HG03565 (cell line): Measurements from ENCODE around the gene FTL.
A peak's percentile ranks its signal among the peaks of the same experiment; 100 is the strongest.
"Not testable (repeated sequence)": the region's sequence is repeated elsewhere in the genome, so short reads cannot be mapped to it uniquely, and the experiment has no call there.

Source experiments
- ATAC-seq: cut with Tn5 transposase; IDR thresholded peaks from one replicate; pipeline ENCODE4 v1.9.1; 2021; ENCODE audit warnings: mild to moderate bottlenecking, moderate library complexity; ENCODE audit not compliant: unreplicated experiment

FTL gene

GRCh38 chr19:48965040-48965805 lies at the start of gene FTL:
FTL (plus strand) TSS chr19:48965309; CDS start chr19:48965508, 199 bp downstream.
- peak; percentile 48 for ATAC-seq

GRCh38 chr19:48915757-48916156 lies 49.4 kb upstream of the FTL start:
- ATAC-seq: no peak

- no peak for ATAC-seq
Observed at GRCh38 chr19:48918071-48918470, 47.0 kb upstream of the FTL start.

- ATAC-seq: no peak
Observed at GRCh38 chr19:48918801-48919247, 46.3 kb upstream of the FTL start.

GRCh38 chr19:48919271-48919670 lies 45.8 kb upstream of the FTL start:
- not testable (repeated sequence) for ATAC-seq

- ATAC-seq: no peak
Observed at GRCh38 chr19:48920949-48921348, 44.2 kb upstream of the FTL start.

- no peak for ATAC-seq
Observed at GRCh38 chr19:48921721-48922500, 43.2 kb upstream of the FTL start.

GRCh38 chr19:48922548-48923490 lies 42.3 kb upstream of the FTL start:
- ATAC-seq: no peak

- no peak for ATAC-seq
Observed at GRCh38 chr19:48925240-48925843, 39.8 kb upstream of the FTL start.

- ATAC-seq: not testable (repeated sequence)
Observed at GRCh38 chr19:48925890-48926289, 39.2 kb upstream of the FTL start.

GRCh38 chr19:48926909-48927308 lies 38.2 kb upstream of the FTL start:
- ATAC-seq: no peak

GRCh38 chr19:48927692-48928091 lies 37.4 kb upstream of the FTL start:
- ATAC-seq: not testable (repeated sequence)

- ATAC-seq: no peak
Observed at GRCh38 chr19:48928164-48929025, 36.7 kb upstream of the FTL start.

- ATAC-seq: no peak
Observed at GRCh38 chr19:48933382-48933932, 31.7 kb upstream of the FTL start, which contains the start of gene DHDH. DHDH (plus strand) TSS chr19:48933699; CDS start chr19:48933722, 23 bp downstream.

GRCh38 chr19:48934837-48935236 lies 30.3 kb upstream of the FTL start:
- no peak for ATAC-seq

GRCh38 chr19:48935864-48936263 lies 29.2 kb upstream of the FTL start:
- ATAC-seq: no peak

GRCh38 chr19:48938256-48938655 lies 26.9 kb upstream of the FTL start:
- no peak for ATAC-seq

- no peak for ATAC-seq
Observed at GRCh38 chr19:48940902-48941301, 24.2 kb upstream of the FTL start.

- no peak for ATAC-seq
Observed at GRCh38 chr19:48943081-48943480, 22.0 kb upstream of the FTL start.
